Parathyroid adenoma (tissue), 2 donors: ENCODE results near the gene CNTN3.

ENCODE experiments used
- H2AFZ ChIP-seq: fragments of 300-600 bp; sonication (generic); one replicate; pipeline ENCODE4 v1.7.0; 2017; ENCODE audit warnings: antibody characterized with exemption, mild to moderate bottlenecking
- H3K27ac ChIP-seq: fragments of 300-600 bp; sonication (generic); one replicate; pipeline ENCODE4 v1.7.0; 2017
- H3K27me3 ChIP-seq: fragments of 300-600 bp; sonication (generic); one replicate; pipeline ENCODE4 v1.7.0; 2017; ENCODE audit warnings: low read length; ENCODE audit not compliant: control insufficient read depth, insufficient read depth
- H3K36me3 ChIP-seq: fragments of 300-600 bp; sonication (generic); one replicate; pipeline ENCODE4 v1.7.0; 2017; ENCODE audit warnings: low read length; ENCODE audit not compliant: control insufficient read depth, insufficient read depth
- H3K4me1 ChIP-seq: fragments of 300-600 bp; sonication (generic); one replicate; pipeline ENCODE4 v1.7.0; 2017; ENCODE audit warnings: control low read depth
- H3K4me2 ChIP-seq: fragments of 300-600 bp; sonication (generic); one replicate; pipeline ENCODE4 v1.7.0; 2017; ENCODE audit warnings: low read length
- H3K4me3 ChIP-seq: fragments of 300-600 bp; sonication (generic); one replicate; pipeline ENCODE4 v1.7.0; 2017; ENCODE audit warnings: low read depth, low read length
- H3K79me2 ChIP-seq: fragments of 300-600 bp; sonication (generic); one replicate; pipeline ENCODE4 v1.7.0; 2017; ENCODE audit warnings: control low read depth
- H3K9ac ChIP-seq: fragments of 300-600 bp; sonication (generic); one replicate; pipeline ENCODE4 v1.7.0; 2017; ENCODE audit warnings: mild to moderate bottlenecking
- H3K9me3 ChIP-seq: fragments of 300-600 bp; sonication (generic); one replicate; pipeline ENCODE4 v1.7.0; 2017; ENCODE audit warnings: low read length; ENCODE audit not compliant: control insufficient read depth
- CTCF ChIP-seq: fragments of 300-600 bp; sonication (generic); IDR thresholded peaks from one replicate; pipeline ENCODE4 v1.7.0; 2017; ENCODE audit warnings: antibody characterized with exemption, mild to moderate bottlenecking
- donor health status: primary hyperparathyroidism.

CNTN3 gene

DNA sequence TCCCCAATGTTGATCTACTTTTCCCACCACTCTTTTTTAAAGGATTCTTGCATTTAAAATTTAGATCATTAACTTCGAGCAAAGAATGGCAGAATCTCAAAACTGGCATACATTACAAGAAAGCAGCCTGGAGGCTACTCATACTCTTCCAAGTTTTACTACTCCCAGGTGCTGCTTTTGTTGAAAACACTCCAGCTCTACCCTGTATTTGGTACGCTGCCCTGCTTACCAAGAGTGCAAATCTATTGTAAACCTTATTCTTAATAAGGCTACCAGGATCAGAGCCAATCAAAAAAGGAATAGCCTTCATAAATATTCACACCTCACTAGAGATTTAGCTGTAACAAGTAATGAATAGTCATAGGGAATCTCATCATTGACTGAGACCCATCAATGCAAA lies 11.6 kb upstream of the CNTN3 start:
- no peaks in the 10 kb centered on the region for H3K36me3 ChIP-seq
- H2AFZ ChIP-seq, result no peak overlapping the region
- no peak overlapping the region for H3K4me3 ChIP-seq
- no peak overlapping the region for H3K4me2 ChIP-seq
- H3K4me1 ChIP-seq, result no peaks in the 10 kb centered on the region
- H3K79me2 ChIP-seq, result no peaks in the 10 kb centered on the region
- H3K9ac ChIP-seq, result no peak overlapping the region
- H3K27ac ChIP-seq, result no peak overlapping the region
- H3K27me3 ChIP-seq, result no peaks in the 10 kb centered on the region
- H3K9me3 ChIP-seq, result no peaks in the 10 kb centered on the region
- no peak for TF ChIP-seq CTCF

DNA sequence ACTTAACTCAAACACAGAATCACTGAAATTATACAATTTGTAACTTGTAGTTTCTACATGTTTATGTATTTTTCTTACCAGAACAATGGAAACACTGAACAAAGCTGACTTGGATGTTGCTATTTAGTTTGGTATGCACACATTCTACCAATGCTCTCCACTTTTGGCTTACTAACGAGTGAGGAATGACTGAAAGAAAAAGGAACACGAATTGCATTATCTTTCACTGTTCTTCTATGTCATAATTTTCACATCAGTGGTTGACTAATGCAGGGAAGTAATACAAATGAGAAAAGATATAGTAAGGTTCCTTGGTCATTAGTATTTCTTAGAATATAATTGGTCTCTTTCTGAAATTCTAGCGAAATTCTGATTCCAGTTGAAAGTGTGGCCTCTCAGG lies 9.8 kb upstream of the CNTN3 start:
- Histone ChIP-seq H3K4me1 (no peaks in the 10 kb centered on the region), H3K4me3 (no peak overlapping the region), H3K36me3 (no peaks in the 10 kb centered on the region), H3K27me3 (no peaks in the 10 kb centered on the region), H3K27ac (no peak overlapping the region), H3K9me3 (no peaks in the 10 kb centered on the region), H3K79me2 (no peaks in the 10 kb centered on the region), H3K4me2 (no peak overlapping the region), H3K9ac (no peak overlapping the region), H2AFZ (no peak overlapping the region)
- TF ChIP-seq CTCF, result no peak

DNA sequence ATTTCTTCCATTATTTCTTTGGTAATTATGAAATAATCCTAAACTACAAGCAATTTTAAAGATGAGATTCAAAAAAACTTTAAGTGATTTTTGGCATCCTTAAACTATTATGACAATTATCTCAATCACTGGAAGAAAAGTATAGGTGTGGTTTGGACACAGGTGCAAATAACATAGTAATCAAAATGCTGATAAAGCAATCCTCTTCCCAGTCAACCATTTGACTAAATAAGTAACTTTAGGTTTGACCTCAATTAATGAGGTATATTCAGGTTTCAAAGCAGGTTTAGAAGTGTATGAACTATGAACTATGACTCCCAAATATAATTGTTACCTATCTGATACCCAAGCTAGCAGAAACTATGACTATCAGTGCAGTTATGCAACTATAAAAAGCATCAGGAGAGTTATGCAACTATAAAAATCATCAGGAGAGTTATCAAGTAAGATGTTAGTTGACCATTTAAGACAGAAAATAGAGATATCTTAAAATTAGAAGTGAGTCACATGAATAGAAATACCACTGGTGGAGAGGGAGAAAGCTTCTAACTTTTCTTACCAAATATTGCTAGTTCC lies 8.9 kb upstream of the CNTN3 start:
- no peak overlapping the region for H3K27ac ChIP-seq
- H3K4me1 ChIP-seq, result no peaks in the 10 kb centered on the region
- no peak overlapping the region for H2AFZ ChIP-seq
- no peaks in the 10 kb centered on the region for H3K79me2 ChIP-seq
- H3K9me3 ChIP-seq, result no peaks in the 10 kb centered on the region
- no peak overlapping the region for H3K9ac ChIP-seq
- H3K27me3 ChIP-seq, result no peaks in the 10 kb centered on the region
- H3K36me3 ChIP-seq, result no peaks in the 10 kb centered on the region
- H3K4me3 ChIP-seq, result no peak overlapping the region
- H3K4me2 ChIP-seq, result no peak overlapping the region
- TF ChIP-seq CTCF, result no peak

DNA sequence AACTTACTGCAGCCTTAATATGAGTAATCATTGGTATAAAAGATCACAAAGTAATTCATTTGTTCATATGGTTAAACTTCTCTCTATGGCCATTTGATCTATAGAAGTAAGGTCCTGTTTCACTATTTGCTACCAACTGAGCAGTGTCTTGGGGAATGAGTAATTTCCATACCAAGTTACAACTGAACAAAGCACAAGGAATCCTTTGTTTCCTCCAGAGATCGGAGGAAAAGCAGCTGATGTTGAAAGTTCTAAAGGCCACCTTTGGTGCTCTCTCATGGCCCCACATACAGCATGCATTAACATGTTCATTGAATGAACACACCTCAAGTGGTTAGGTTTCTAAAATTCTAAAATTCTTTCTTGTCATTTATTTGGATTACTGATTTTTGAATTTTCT lies 7.1 kb upstream of the CNTN3 start:
- H3K9me3 ChIP-seq, result no peaks in the 10 kb centered on the region
- no peaks in the 10 kb centered on the region for H3K79me2 ChIP-seq
- H3K4me1 ChIP-seq, result no peaks in the 10 kb centered on the region
- no peak overlapping the region for H3K27ac ChIP-seq
- TF ChIP-seq CTCF, result no peak
- H3K4me3 ChIP-seq, result no peak overlapping the region
- no peaks in the 10 kb centered on the region for H3K27me3 ChIP-seq
- H3K4me2 ChIP-seq, result no peak overlapping the region
- H3K36me3 ChIP-seq, result no peaks in the 10 kb centered on the region
- H2AFZ ChIP-seq, result no peak overlapping the region
- no peak overlapping the region for H3K9ac ChIP-seq

- no peak overlapping the region for H3K9ac ChIP-seq
- no peaks in the 10 kb centered on the region for H3K79me2 ChIP-seq
- H3K36me3 ChIP-seq, result no peaks in the 10 kb centered on the region
- no peak overlapping the region for H2AFZ ChIP-seq
- no peak for TF ChIP-seq CTCF
- no peak overlapping the region for H3K4me2 ChIP-seq
- no peak overlapping the region for H3K4me3 ChIP-seq
- H3K4me1 ChIP-seq, result no peaks in the 10 kb centered on the region
- no peak overlapping the region for H3K27ac ChIP-seq
- H3K9me3 ChIP-seq, result no peaks in the 10 kb centered on the region
- H3K27me3 ChIP-seq, result peaks cover 1% of the 10 kb centered on the region
Observed at GRCh38 chr3:74617776-74618175, 3.3 kb upstream of the CNTN3 start.
